HepG2 (cell line): ENCODE measurements around the gene B4GALT2.

Experiments
- AKAP8 ChIP-seq: sonication (generic); formaldehyde crosslinking; IDR thresholded peaks from 2 replicates; pipeline ENCODE4 v1.5.1; 2020; ENCODE audit warnings: mild to moderate bottlenecking, missing genetic modification reagents
- EZH2 ChIP-seq: conservative IDR thresholded peaks from 2 replicates; pipeline ENCODE4 v1.6.1; 2012; ENCODE audit warnings: mild to moderate bottlenecking, low read depth, low read length, moderate library complexity
- RBM22 ChIP-seq: fragments of 200-400 bp; formaldehyde crosslinking; optimal IDR thresholded peaks from 2 replicates; pipeline ENCODE3; 2017; ENCODE audit warnings: mild to moderate bottlenecking, low read length, moderate library complexity
- RFX5 ChIP-seq: IDR thresholded peaks from 2 replicates; pipeline ENCODE4 v1.6.1; 2011; ENCODE audit warnings: low read depth, low read length, improper control_type of control experiment
- TCF7L2 ChIP-seq: IDR thresholded peaks from 2 replicates; pipeline ENCODE4 v1.6.1; 2011; ENCODE audit warnings: mild to moderate bottlenecking, low read depth, low read length, moderate library complexity
- ZNF644 ChIP-seq: IDR thresholded peaks from 2 replicates; pipeline ENCODE4 v1.6.1; 2016; ENCODE audit warnings: low read depth
- TF ChIP-seq, protein P1 (sequence below): sonication (generic); formaldehyde crosslinking; IDR thresholded peaks from 2 replicates; pipeline ENCODE4 v1.5.0; 2020; ENCODE audit warnings: mild to moderate bottlenecking, missing genetic modification reagents, moderate library complexity
- TF ChIP-seq, protein P2 (sequence below): sonication (generic); formaldehyde crosslinking; IDR thresholded peaks from 2 replicates; pipeline ENCODE4 v1.4.0; 2020; ENCODE audit warnings: mild to moderate bottlenecking, missing genetic modification reagents, borderline replicate concordance
- TF ChIP-seq, protein P3 (sequence below): sonication (generic); formaldehyde crosslinking; IDR thresholded peaks from 2 replicates; pipeline ENCODE4 v1.8.0; 2022; ENCODE audit warnings: low read depth, missing genetic modification reagents

DNA sequence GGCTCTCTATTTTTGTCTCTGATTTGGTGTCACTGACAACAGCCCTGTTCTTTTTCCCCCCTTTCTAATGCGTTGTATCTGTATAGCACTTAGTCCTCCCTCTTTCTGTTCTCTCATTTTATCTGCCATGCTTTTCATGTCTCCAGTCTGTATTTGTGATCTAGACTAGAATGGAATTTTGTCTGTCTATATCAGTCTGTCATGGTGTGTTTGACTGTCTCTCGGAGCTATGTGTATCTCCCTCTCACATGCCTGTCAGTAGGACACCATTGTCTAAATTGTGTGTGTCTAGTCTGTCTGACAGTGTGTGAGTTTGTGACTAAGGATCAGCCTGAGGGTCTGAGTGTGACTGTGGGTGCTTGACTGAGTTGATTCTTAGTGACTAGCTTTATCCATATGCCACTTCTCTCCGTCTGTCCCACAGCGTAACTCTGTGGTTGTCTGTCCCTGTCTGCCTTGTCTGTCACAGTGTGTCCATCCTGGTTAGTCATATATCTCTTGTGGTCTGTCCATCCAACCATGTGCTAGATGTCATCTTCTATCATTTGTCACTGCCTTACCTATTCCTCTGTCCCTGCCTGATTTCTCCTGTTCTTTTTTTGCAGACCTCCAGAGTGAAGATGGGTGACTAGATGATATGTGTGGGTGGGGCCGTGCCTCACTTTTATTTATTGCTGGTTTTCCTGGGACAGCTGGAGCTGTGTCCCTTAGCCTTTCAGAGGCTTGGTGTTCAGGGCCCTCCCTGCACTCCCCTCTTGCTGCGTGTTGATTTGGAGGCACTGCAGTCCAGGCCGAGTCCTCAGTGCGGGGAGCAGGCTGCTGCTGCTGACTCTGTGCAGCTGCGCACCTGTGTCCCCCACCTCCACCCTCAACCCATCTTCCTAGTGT is 1.4 kb upstream of the B4GALT2 start:
- TF ChIP-seq AKAP8 (CRISPR knock-in tag) = no peak
- TF ChIP-seq, protein P1, sequence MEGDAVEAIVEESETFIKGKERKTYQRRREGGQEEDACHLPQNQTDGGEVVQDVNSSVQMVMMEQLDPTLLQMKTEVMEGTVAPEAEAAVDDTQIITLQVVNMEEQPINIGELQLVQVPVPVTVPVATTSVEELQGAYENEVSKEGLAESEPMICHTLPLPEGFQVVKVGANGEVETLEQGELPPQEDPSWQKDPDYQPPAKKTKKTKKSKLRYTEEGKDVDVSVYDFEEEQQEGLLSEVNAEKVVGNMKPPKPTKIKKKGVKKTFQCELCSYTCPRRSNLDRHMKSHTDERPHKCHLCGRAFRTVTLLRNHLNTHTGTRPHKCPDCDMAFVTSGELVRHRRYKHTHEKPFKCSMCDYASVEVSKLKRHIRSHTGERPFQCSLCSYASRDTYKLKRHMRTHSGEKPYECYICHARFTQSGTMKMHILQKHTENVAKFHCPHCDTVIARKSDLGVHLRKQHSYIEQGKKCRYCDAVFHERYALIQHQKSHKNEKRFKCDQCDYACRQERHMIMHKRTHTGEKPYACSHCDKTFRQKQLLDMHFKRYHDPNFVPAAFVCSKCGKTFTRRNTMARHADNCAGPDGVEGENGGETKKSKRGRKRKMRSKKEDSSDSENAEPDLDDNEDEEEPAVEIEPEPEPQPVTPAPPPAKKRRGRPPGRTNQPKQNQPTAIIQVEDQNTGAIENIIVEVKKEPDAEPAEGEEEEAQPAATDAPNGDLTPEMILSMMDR (CRISPR knock-in tag) = no peak
- no peak for TF ChIP-seq TCF7L2
- no peak for TF ChIP-seq ZNF644
- no peak for TF ChIP-seq RFX5
- TF ChIP-seq, protein P2, sequence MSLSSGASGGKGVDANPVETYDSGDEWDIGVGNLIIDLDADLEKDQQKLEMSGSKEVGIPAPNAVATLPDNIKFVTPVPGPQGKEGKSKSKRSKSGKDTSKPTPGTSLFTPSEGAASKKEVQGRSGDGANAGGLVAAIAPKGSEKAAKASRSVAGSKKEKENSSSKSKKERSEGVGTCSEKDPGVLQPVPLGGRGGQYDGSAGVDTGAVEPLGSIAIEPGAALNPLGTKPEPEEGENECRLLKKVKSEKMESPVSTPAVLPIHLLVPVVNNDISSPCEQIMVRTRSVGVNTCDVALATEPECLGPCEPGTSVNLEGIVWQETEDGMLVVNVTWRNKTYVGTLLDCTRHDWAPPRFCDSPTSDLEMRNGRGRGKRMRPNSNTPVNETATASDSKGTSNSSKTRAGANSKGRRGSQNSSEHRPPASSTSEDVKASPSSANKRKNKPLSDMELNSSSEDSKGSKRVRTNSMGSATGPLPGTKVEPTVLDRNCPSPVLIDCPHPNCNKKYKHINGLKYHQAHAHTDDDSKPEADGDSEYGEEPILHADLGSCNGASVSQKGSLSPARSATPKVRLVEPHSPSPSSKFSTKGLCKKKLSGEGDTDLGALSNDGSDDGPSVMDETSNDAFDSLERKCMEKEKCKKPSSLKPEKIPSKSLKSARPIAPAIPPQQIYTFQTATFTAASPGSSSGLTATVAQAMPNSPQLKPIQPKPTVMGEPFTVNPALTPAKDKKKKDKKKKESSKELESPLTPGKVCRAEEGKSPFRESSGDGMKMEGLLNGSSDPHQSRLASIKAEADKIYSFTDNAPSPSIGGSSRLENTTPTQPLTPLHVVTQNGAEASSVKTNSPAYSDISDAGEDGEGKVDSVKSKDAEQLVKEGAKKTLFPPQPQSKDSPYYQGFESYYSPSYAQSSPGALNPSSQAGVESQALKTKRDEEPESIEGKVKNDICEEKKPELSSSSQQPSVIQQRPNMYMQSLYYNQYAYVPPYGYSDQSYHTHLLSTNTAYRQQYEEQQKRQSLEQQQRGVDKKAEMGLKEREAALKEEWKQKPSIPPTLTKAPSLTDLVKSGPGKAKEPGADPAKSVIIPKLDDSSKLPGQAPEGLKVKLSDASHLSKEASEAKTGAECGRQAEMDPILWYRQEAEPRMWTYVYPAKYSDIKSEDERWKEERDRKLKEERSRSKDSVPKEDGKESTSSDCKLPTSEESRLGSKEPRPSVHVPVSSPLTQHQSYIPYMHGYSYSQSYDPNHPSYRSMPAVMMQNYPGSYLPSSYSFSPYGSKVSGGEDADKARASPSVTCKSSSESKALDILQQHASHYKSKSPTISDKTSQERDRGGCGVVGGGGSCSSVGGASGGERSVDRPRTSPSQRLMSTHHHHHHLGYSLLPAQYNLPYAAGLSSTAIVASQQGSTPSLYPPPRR = no peak
- no peak for TF ChIP-seq RBM22
- TF ChIP-seq EZH2 = no peak
- TF ChIP-seq, protein P3, sequence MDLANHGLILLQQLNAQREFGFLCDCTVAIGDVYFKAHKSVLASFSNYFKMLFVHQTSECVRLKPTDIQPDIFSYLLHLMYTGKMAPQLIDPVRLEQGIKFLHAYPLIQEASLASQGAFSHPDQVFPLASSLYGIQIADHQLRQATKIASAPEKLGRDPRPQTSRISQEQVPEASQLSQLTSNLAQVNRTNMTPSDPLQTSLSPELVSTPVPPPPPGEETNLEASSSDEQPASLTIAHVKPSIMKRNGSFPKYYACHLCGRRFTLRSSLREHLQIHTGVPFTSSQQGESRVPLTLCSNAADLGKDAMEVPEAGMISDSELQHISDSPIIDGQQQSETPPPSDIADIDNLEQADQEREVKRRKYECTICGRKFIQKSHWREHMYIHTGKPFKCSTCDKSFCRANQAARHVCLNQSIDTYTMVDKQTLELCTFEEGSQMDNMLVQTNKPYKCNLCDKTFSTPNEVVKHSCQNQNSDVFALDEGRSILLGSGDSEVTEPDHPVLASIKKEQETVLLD (CRISPR knock-in tag) = no peak
